NCI-H2107 treated with DMSO at 0.1 percent for 48 hours (cell line): ENCODE results near the gene HSD17B8.

Source experiments
- DNase-seq: peaks from one replicate; lab custom pipeline; 2025; ENCODE audit not compliant: unreplicated experiment; lab: John Stamatoyannopoulos, UW

Gene HSD17B8

DNA sequence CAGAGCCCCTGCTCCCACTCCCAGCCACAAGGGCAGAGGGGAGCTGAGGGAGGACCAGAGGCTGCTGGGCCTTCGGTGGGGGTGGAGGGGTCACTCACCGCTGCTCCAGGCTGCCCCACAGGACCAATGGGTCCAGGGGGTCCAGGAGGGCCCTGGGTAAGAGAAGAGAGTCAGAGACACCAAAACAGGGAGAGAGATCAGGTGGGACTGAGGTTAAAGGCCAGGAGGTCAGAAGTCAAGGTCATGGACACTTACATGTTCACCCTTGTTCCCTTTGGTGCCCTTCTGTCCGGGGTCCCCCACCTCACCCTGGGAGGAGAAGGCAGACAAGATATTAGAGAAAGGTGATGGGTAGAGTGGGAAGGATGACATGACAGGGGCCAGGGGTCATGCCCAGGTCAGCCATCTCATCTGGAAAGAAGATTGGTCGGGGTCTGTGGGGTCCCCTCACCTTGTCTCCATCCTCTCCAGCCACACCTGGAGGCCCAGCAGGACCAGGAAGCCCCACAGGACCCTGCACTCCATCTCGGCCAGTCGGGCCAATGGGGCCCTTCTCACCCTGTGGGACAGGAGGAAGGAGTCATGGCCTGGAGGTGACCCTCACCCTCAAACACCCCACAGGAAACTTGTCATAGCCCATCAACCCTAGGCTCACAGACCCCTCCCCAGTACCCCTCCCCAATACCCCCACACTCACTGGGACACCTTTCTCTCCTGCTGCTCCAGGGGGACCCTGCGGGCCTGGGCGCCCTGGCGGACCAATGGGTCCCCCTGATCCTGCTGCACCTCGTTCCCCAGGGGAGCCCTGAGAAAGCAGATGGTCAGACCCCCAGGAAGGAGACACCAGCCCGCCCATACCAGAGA, 33.2 kb upstream of the HSD17B8 start:
- no peak for DNase-seq

GRCh38 chr6:33171880-33172687, 32.4 kb upstream of the HSD17B8 start:
- no peak for DNase-seq

GRCh38 chr6:33172688-33173534, 31.5 kb upstream of the HSD17B8 start:
- DNase-seq: peak; percentile 3

- no peak for DNase-seq
These were observed 30.8 kb upstream of the HSD17B8 start for GRCh38 chr6:33173535-33174180.

GRCh38 chr6:33174784-33175183, 29.7 kb upstream of the HSD17B8 start:
- DNase-seq: no peak

DNA sequence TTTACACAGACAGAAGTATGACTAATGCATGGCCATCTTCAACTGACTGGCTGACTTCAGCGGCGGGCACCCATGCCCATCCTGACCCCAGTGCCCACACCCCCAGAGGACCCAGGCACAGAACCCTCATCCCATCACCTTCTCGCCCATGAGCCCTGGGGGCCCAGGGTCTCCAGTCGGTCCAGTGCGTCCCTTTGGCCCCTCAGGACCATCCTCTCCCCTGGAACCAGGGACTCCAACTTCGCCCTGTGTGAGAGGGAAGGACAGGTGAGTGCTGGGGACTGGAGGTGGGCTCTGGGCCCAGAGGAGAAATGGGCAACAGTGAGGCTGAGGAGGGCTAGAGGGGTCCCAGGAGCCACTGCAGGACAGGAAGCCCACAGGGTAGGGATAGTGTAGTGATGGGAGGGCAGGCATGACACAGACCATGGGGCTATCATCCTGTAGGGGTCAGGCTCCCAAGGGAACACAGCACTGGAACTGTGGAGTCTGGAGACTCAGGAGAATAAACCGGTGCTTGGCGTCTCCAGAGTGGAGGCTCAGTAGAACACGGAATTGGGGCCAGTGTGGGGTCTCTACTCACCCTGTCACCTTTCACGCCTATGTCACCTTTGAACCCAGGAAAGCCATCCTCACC, 28.9 kb upstream of the HSD17B8 start:
- DNase-seq: no peak

- no peak for DNase-seq
These were observed 27.5 kb upstream of the HSD17B8 start for GRCh38 chr6:33176906-33177305.

DNA sequence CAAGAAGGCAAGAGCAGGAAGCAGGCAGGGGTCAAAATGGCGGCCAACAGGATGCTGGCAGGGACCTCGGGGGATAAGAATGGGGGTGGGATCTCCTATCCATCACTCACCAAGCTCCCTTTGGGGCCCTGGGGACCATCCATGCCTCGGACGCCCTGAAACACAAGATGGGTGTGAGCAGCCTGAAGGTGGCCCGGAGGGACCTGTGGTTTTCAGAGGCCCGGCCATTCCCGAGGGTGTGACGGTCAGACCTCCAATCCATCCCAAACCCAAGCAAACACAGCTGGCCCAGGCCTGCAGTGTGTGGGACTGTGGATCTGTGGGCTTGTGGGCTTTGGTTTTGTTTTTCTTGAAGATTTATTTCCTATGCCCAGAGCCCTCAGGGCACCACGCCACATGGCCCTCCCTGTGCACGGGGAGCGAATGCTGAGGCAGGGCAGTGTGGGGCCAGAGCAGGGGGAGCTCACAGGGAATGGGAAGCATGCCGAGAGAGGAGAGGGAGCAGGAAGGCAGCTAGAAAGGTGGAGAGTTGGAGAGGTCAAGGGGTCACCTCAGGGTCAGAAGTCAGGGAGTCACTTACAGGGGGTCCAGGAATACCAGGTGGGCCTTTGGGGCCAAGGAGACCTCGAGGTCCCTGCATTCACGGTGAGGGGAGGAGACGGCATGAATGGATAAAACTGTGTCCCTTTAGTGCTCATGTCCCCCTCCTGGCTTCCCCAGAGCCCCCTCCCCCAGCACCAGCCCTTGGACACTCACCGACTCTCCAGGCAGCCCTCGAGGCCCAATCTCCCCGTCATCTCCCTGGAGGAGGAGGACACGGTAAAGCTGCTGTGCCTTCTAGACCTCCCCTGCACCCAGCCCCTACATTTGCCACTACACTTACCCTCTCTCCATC, 26.7 kb upstream of the HSD17B8 start:
- DNase-seq: no peak

DNA sequence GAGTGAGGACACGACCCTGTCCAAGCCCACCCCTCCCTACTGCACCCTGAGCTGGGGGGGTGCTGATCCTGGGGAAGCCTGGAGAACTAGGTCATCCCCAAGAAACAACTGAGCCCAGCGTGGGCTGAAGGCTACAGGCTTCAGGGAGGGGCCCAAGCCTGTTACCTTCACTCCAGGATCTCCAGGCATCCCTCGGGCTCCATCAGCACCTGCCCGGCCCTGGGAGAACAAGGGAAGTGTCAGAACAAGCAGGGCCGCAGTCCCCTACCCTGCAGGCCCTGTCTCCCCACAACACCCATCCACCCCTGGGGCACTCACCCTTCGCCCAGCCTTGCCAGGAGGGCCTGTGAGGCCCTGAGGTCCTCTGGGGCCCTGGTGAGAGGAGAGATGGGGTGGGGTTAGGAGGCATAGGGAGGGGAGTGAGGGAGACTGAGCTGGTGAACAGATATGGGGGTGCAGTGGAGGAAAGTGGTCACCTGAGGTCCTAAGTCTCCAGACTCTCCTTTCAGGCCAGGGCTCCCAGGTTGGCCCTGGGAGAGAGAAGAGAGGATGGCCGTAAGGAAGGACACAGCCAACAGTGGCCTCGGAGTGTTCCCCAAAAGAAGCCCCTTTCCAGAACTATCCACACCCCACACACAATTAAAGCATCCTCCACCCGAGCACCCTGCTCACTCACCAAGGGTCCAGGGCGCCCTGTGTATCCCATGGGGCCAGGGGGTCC, 25.5 kb upstream of the HSD17B8 start:
- no peak for DNase-seq

DNA sequence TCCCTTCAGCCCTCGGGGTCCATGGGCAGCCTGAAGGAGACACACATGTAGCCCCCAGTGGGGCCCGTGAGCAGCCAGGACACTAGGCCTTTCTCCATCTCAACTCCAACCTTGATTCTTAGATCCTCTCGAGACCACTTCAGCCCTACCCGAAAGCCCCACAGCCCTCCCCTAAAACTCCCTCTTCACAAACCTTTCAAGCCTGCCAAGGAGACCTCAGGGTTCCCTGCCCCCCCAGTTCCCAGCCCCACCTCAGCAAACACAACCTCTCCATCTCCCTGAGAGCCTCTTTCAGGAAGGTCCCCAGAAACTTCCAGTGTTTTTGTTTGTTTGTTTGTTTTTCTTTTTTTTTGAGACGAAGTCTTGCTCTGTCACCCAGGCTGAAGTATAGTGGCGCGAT, 23.3 kb upstream of the HSD17B8 start:
- no peak for DNase-seq

- no peak for DNase-seq
These were observed 21.3 kb upstream of the HSD17B8 start for GRCh38 chr6:33183071-33183683.

DNA sequence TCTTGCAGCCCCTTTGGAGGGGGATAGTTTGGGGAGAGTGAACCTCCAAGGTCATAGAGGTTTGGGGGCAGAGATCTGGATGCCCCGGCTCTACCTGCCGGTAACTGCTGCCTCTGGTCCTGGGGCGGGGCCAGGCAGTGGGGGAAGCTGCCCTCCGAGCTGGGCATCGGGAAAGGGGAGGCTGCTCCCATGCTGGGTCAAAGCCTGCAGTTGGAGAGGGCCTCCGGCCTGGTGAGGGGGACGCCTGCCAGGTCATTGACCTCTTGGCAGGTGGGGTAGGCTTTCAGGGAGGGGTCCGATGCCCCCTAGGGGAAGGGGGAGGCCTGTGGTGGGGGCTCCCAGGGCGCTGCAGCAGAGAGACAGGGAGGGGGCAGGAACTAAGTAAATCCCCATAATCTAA, 19.3 kb upstream of the HSD17B8 start:
- no peak for DNase-seq

DNA sequence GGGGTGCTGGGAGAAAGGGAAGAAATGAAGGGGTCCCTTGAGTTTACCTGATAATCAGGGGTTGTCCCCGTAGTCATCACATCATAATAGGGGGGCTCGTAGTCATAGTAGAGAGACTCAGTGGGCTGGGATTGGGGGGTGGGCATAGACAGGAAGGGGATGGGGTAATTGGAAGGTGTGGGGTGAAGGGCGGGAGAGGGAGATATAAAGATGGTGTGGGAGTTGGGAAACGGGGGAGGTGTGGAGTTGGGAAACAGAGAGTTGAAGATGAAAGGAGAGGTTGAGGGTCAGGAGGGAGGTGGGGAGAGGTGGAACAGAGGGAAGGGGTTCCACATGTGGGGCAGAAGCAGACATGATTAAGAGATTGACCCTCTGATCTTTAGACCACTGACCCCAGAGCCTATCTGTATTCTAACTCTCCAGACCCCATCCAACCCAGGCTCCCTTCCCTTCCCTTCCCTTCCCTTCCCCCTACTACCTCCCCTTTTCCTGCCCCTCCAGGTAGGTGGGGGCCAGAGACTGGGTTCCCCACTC, 18.7 kb upstream of the HSD17B8 start:
- DNase-seq: no peak

DNA sequence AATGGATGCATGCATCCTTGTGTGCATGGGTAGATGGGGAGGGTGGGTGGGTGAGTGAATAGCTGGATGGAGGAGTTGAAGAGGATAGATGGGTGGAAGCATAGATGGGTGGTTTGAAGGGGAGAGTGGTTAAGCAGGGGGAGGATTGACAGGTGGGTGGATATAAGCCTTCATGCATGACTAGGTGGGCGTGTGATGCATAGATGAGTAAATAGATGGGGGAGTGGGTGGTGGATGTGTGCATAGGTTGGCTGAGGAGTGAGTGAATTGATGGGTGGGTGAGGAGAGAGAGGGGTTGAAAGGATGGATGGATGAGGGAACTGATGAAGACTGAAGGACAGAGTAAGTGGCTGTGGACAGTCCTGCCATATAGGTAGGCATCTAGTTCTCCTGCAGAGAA, 16.6 kb upstream of the HSD17B8 start:
- no peak for DNase-seq

GRCh38 chr6:33189164-33189563, 15.3 kb upstream of the HSD17B8 start:
- no peak for DNase-seq

DNA sequence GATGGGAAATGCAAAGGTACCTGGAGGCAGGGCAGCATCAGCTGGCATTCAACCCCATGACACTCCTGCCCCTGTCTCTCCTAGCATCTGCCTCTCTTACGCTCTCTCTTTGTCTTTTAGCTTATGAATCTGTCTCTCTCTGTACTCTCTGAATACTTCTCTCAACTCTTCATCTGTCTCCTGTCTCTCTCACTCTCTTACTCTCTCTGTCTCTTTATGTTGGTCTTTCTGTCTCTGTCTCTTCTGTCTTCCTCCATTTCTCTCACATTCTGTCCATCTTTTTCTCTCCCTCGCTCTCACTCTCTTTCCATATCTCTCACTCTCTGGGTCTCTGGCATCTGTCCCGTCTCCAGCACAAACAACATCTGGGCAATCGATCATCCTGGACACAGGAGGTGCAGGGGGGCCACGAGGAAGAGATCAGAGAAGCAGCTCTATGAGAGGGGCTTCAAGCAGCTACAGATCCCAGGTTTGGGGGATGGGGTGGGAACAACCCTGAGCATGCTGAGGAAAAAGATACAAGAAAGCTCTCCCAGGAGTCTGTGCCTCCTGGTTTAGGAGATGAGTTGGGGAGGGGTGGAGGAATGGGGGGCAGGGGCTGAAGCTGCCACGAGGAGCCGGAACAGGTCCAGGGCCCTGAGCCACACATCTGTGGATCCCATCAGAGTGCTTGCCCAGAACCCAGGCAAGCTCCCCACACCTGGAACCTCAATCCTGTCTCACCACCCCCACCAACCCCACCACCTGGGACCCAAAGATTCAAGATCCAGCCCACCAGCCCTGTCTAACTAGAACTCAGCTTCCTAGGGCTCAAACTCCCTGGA, 14.6 kb upstream of the HSD17B8 start:
- no peak for DNase-seq

- no peak for DNase-seq
These were observed 13.8 kb upstream of the HSD17B8 start for GRCh38 chr6:33190504-33191107.
